HEK293 (cell line): Measurements from ENCODE around the gene KCNH5.

Experiments used
- CTCF ChIP-seq: fragments of 450-650 bp; formaldehyde crosslinking; IDR thresholded peaks from 2 replicates; pipeline ENCODE4 v1.5.1; 2016; ENCODE audit warnings: missing biosample characterization, missing genetic modification characterization
- KLF7 ChIP-seq: fragments of 450-650 bp; formaldehyde crosslinking; IDR thresholded peaks from 2 replicates; pipeline ENCODE4 v1.5.1; 2016; ENCODE audit warnings: missing biosample characterization, missing genetic modification characterization, borderline replicate concordance
- TCF7L2 ChIP-seq: IDR thresholded peaks from 2 replicates; pipeline ENCODE4 v1.6.1; 2011; ENCODE audit warnings: low read depth, mild to moderate bottlenecking, inconsistent platforms, low read length, moderate library complexity, borderline replicate concordance
- ZEB2 ChIP-seq: fragments of 450-650 bp; formaldehyde crosslinking; IDR thresholded peaks from 2 replicates; pipeline ENCODE4 v1.5.1; 2016; ENCODE audit warnings: missing biosample characterization, missing genetic modification characterization
- ZNF138 ChIP-seq: fragments of 450-650 bp; formaldehyde crosslinking; IDR thresholded peaks from 2 replicates; pipeline ENCODE4 v1.5.1; 2016; ENCODE audit warnings: missing biosample characterization, missing genetic modification characterization, borderline replicate concordance
- ZNF19 ChIP-seq: fragments of 450-650 bp; formaldehyde crosslinking; IDR thresholded peaks from 2 replicates; pipeline ENCODE4; 2016; ENCODE audit warnings: missing biosample characterization, missing genetic modification characterization, low read depth
- ZNF398 ChIP-seq: fragments of 450-650 bp; formaldehyde crosslinking; IDR thresholded peaks from 2 replicates; pipeline ENCODE4 v1.5.1; 2017; ENCODE audit warnings: missing biosample characterization, missing genetic modification characterization
- ZNF530 ChIP-seq: fragments of 450-650 bp; formaldehyde crosslinking; IDR thresholded peaks from 2 replicates; pipeline ENCODE4 v1.5.1; 2016; ENCODE audit warnings: low read depth, missing biosample characterization, missing genetic modification characterization
- ZNF561 ChIP-seq: fragments of 450-650 bp; IDR thresholded peaks from 2 replicates; pipeline ENCODE4 v1.5.1; 2018; ENCODE audit warnings: missing biosample characterization, missing genetic modification characterization, borderline replicate concordance
- ZNF704 ChIP-seq: fragments of 450-650 bp; formaldehyde crosslinking; IDR thresholded peaks from 2 replicates; pipeline ENCODE4 v1.5.1; 2016; ENCODE audit warnings: missing biosample characterization, missing genetic modification characterization

- TF ChIP-seq CTCF (tag by site-specific recombination) (no peak), ZNF561 (tag by site-specific recombination) (no peak), KLF7 (no peak), ZEB2 (no peak), ZNF138 (tag by site-specific recombination) (no peak), ZNF704 (no peak), TCF7L2 (no peak), ZNF530 (tag by site-specific recombination) (no peak), ZNF398 (tag by site-specific recombination) (no peak), ZNF19 (tag by site-specific recombination) (no peak)
Measured at GRCh38 chr14:62670526-62670925, 374.7 kb downstream of the KCNH5 start.
